GM10266 (cell line): ENCODE measurements around the gene CTBP1.

ENCODE experiments used
- DNase-seq: peaks from one replicate; pipeline ENCODE4 v3.0.0; 2012; ENCODE audit errors: extremely low spot score
- TF ChIP-seq, protein P1 (sequence below): IDR thresholded peaks from 2 replicates; pipeline ENCODE4 v1.5.1; 2012; ENCODE audit warnings: mild to moderate bottlenecking, low read depth; ENCODE audit not compliant: control insufficient read depth, insufficient read depth; ENCODE audit errors: missing control alignments

CTBP1 gene

DNA sequence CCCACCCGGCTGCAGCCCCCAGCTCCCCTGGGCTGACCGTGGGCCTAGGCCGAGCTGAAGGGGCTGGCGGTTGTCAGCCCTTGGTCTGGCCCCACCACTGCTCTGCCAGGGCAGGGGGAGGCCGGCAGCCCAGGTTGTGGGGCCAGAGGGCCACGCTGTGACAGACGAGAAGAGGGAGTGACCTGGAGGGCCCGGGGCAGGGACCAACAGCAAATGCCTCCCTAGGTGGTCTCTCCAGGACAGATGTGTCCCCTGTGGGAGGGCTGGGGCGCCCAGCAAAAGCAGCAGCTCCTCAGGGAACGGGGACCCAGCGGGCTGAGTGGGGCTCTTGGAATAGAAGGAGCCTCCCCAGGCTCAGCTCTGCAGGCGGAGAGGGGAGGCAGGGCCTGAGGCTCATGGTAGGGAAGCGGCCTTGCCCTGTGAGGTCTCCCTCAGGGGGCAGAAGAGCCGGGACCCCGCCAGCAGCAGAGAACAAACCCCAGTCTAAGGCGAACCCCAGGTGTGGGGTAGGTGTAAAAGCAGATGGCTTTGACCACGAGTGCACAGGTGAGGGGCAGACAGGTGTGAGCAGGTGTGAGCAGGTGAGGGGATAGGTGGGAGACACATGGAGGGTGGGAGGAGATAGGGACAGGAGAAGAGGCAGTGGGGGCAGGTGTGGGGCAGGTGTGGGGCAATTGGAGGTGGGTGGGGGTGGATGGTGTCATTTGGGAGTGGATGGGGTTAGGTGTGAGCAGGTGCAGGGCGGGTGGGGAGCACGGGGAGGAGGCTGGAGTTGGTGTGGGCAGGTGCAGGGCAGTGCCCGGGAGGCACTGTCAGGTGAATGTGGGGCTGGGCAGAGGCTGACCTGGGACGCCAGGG is 42.4 kb downstream of the CTBP1 start:
- no peak for DNase-seq
- TF ChIP-seq, protein P1, sequence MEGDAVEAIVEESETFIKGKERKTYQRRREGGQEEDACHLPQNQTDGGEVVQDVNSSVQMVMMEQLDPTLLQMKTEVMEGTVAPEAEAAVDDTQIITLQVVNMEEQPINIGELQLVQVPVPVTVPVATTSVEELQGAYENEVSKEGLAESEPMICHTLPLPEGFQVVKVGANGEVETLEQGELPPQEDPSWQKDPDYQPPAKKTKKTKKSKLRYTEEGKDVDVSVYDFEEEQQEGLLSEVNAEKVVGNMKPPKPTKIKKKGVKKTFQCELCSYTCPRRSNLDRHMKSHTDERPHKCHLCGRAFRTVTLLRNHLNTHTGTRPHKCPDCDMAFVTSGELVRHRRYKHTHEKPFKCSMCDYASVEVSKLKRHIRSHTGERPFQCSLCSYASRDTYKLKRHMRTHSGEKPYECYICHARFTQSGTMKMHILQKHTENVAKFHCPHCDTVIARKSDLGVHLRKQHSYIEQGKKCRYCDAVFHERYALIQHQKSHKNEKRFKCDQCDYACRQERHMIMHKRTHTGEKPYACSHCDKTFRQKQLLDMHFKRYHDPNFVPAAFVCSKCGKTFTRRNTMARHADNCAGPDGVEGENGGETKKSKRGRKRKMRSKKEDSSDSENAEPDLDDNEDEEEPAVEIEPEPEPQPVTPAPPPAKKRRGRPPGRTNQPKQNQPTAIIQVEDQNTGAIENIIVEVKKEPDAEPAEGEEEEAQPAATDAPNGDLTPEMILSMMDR: no peak

DNA sequence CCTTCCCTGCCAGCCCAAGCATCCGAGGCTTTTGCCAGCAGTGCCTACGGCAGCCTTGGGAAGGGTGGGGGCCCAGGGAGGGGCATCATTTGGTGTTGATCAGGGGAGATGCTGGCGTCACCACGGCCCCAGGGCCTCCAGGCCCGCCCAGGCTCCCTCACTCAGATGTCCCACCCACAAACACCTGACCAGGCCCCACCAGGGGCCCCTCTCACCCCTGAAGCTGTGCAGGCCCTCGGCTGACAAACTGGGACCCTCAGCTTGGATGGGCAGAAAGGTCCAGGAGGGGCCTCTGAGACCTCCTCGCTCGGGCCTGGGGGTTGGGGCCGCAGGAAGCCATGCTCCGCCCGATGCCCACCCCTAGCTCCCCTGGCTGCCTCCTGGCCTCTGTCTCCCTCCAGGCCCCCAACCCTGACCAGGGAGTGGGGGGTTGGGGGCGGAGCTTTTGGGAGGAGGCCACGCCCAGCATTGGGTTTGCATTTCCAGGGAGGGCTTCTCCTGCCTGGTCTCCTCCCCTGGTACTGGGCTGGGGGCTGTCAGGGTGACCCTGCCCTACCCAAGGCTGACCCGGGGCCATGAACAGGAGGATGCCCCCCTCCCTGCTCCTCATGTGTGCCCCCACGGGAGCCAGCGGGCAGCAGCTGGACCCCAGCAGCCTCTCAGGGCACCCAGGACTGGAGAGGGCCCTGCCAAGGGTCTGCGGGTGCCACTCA is 43.2 kb downstream of the CTBP1 start:
- TF ChIP-seq, protein P1: no peak
- no peak for DNase-seq

DNA sequence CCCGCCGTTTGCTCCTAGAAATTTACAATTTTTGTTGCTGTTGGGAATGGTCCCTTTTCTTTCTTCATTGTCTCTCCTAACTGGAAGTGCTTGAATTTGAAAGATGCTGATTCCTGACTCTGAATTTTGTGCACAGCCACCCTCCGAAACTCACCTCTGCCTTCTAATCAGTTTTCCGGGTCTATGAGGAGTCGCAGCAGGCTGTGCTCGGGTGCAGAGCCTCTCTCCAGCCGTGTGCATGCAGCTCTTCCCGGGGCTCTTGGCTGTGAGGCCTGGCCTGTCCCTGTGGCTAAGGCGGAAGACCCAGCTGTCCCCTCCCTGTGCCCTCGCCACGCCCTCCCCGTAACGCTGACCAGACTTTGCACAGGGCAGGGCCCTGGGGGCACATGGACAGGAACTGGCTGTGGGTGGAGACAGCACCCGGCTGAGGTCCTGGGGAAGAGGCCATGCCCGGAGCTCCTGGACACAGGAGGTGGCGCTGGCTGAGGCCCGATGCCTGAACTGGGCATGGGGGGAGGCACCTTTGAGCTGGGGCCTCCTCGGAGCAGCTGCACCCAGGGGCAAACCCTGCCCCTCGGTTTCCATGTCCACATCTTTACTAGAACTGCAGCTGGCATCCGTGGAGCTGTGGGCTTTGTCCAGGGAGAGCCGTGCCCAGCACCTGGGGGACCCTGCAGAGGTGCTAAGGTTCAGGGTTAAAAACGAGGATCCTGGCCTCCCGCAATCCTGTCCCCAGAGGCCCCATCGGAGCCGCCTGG is 43.9 kb downstream of the CTBP1 start:
- no peak for DNase-seq
- TF ChIP-seq, protein P1: no peak

DNA sequence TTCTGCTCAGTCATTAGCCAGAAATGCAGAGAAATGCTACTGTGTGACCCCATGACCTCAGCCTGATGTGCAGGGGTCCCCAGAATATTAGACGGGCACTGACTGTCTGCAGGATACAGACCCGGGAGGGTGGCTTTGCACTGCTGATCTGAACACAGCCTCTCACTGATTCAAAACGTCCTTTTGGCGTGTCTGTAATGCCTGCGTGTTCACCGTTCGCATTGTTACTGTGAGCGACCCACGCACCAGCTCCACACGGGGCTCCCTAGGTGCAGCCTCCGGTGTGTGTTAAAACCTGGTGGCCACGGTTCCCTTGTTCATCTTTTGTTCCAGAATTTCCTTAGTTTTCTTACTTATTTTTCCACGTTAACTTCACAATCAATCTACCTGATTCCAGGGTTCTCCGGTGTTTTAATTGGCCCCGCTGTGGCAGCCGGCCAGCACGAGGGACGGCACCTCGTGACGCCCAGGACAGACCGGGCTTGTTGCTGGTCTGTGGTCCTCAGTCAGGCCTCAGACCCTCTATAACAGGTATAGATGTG is 44.6 kb downstream of the CTBP1 start:
- DNase-seq: no peak
- TF ChIP-seq, protein P1: no peak

DNA sequence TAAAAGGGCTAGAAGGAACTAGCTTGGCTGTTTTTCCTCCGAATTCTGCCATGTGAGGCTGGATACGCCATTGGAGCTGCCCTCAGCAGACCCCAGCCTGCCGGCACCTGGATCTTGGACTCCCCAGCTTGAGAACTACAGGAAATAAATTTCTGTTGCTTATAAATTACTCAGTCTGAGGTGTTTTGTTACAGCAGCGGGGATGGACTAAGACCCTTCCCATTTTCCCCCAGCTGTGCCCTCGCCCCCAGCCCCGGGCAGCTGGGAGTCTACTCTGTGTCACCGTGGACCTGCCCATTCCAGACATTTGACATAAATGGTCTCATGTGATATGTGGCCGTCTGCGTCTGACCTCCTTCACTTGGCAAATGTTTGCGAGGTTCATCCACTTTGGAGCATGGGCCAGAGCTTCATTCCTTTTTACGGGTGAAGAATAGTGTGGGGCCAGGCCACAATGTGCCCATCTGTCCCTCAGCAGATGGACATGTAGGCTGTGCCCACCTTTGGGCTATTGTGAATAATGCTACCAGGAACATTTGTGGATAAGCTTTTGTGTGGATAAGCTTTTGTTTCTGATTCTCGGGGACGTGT is 45.8 kb downstream of the CTBP1 start:
- TF ChIP-seq, protein P1: no peak
- DNase-seq: no peak

DNA sequence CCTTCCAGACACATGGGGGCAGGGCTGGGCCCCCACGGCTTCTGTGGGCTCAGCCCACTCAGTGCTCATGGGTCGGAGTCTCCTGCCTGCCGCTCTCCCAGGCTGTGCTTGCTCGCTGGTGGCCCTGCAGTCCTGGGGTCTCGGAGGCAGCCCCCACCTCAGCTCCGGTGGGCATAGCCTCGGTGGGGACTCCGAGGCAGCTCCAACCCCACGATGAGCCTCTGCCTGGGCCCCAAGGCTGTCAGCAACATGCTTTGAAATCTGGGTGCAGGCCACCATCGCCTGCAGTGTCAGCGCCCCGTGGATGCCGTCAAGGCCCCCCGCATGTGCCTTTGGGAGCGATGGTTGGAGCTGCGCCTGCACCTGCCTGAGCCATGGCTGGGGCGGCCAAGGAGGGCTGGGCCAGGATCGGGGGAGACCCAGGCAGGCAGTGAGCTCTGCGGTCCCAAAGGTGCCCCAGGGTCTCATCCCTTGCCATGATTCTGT is 46.4 kb downstream of the CTBP1 start:
- DNase-seq: no peak
- TF ChIP-seq, protein P1: no peak
